GM18870 (cell line): ENCODE results near the gene LACTB.

Experiments
- ATAC-seq: cut with Tn5 transposase; IDR thresholded peaks from one replicate; pipeline ENCODE4 v1.9.1; 2021; ENCODE audit warnings: moderate library complexity; ENCODE audit not compliant: unreplicated experiment

LACTB gene

DNA sequence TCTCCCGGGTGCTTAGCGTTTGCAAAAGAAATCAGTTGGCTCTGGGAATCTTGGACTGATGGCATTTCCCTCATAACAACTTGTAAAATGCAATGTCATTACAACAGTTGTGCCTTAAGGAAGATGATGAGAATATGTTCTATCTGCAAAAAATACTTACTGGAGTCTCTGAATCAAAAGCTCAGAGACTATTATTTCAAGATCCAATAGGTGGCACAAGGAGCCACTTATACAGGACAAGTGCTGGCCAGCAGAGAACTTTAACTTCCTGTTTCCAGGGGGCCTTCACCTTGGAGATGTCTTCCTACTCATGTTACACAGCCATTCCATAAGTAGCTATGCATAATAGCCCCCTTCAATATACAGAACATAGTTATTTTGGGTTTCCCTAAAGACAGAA, 44.6 kb downstream of the LACTB start:
- no peak for ATAC-seq

DNA sequence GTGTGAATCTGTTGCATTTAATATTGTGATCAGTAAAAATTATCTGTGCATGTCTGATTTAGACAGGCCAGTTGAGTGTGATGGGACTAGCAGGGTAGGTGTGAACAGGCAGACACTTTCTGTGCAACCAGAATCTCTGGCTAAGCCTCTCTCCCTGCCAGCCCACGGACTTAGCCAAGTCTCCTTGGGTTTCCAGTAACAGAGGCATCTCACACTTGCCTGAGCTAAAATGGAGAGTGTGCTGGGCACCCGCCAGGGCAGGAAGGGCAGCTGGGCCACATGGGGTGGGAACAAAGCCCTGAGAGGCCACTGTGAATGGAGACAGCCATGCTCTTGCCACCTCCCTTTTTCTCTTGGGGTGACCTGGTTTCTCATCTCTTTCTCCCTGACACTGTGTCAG, 48.1 kb downstream of the LACTB start:
- no peak for ATAC-seq

DNA sequence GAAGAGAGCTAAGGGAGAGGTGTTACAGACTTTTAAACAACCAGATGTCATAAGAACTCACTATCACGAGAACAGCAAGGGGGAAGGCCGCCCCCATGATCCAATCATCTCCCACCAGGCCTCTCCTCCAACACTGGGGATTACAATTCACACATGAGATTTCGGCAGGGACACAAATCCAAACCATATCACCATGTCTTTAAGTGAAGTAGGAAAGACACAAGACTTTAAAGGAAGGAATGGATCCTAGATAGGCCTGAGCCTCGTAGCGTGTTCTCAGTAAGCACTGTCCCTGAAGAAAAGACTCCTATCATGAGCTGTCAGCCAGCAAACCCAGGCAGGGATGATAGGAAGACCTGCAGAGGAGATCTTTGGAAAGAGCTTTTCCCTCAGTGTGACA, 50.7 kb downstream of the LACTB start:
- no peak for ATAC-seq

DNA sequence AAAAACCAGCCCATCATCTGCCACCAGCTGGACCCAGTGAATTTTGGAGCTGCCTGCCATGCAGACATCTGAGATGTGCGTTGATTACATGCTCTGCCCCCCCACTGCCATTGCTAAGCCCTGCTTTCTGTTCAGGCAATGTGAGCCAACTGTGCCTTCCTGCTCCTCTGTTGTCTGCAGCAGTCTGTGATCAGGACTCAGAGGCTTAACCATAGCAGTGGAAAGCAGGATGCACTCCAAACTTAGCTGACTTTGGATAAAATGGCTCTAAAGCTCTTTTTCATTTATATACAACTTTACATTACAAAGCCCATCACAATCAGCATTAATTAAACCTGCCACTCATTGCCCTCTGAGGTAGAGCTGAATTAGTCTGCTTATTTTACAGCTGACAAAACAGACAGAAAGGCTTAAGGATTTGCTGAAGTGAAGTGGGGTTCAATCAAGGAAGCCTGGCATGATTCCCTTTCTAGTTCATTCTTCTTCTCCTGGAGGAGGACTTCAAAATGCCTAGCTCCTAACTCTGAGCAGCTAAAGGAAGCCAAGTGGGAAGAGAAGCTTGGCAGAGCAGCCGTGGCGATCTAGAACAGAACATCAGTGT, 51.3 kb downstream of the LACTB start:
- ATAC-seq: no peak

DNA sequence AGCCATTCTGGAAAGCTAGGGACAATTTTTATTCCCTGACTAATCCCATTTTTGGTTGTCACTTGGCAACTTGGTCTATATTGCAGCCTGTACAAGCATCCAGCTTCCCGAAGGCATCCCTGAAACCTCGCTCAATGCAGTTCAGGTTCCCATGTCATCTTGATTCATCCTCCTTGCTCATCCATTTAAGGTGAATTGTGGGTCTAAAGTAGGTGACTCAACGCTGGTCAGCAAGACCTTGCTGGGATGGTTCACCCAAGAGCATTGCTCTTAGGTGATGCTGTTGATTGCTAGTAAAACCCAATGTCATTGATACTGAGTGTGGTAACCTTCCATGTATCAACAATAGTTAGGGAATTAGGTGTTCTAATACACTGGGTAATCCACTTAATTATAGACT, 54.6 kb downstream of the LACTB start:
- no peak for ATAC-seq

DNA sequence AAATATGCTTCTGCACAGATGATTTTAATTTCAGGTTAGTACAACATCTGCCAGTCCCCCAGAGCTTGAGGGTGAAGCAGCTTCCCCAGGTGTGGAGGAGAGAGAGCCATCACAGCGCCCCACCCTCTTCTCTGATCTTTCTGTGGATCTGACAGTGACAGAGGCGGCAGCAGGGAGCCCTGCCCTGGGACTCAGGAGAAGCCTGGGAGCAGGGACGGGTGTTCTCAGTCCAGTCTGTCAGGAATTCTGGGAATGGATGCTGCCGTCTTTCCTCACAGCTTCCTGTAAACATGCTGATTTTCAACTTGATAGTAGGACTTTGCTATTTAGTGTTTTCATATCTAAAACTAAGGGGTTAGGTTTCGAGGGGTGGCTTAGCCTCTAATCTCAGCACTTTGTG, 56.4 kb downstream of the LACTB start:
- ATAC-seq: no peak

DNA sequence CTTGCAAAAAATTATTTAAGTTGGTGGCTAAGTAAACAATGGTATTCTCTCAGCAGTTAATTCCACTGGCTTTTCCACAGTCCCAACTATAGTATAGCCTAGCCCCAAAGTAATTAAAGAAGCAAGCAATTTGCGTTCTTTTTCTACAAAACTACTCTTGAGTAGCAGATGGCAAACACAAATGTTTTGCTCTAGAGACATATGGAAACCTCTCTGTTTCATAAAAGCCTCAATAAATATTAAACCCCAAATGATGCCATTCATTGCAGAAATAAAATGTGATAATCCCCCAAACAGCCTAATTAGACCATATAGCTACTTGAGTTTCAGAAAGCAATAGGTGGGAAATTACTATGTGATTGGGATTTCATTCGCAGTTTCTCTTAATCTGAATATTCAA, 59.1 kb downstream of the LACTB start:
- ATAC-seq: no peak

DNA sequence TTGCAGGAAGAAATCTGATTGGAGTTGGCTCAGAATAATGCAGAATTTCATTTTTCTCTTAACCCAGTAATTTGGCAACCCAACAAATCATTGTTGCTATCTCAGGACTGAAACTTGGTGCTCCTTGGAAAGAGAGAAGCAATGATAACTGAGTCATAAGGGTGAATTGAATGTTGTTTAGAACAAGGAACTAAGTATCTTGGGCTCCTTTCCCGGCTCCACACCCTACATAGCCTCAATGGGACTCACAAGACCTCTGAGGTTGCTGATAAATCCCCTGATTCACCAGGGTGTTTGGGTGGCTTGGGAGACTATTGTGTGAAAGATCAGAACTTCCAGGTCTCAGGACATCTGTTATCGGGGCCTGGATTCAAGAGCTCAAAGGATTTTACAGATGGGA, 60.0 kb downstream of the LACTB start:
- no peak for ATAC-seq

DNA sequence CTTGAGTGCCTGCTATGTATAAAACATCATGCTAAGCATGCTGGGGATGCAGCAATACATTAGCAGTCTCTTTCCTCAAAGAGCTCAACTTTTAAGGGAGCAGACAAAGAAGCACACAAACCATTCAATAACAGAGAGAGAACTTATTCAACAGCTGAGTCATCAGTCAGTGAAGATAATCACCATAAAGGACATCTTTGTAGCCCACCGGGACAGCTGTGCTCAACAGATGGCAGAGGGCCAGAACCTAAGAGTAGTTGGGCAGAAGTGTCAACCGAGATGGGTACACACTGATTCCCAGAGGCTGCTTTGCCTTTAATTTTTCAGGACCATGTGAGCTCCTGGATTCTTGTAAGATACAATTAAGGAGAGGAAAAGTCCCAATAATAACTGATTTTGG, 63.5 kb downstream of the LACTB start:
- ATAC-seq: no peak

DNA sequence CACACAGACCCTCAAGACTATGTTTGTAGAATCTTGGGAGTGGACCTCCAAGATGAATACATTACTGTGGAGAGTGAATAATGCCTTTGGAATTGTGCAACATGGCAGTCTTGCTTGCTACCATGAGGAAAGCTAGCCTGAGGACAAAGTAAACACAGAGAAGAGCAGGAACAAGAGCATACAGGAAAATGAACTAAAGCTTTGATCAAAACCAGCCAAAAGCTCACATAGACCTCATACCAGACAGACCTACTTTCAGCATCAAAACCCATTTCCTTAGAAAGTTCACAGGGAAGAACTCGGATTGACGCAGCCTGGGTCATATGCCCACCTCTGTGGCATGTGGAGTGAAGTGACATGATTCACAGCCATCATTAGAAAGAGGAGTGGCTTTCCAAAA, 64.4 kb downstream of the LACTB start:
- ATAC-seq: no peak

DNA sequence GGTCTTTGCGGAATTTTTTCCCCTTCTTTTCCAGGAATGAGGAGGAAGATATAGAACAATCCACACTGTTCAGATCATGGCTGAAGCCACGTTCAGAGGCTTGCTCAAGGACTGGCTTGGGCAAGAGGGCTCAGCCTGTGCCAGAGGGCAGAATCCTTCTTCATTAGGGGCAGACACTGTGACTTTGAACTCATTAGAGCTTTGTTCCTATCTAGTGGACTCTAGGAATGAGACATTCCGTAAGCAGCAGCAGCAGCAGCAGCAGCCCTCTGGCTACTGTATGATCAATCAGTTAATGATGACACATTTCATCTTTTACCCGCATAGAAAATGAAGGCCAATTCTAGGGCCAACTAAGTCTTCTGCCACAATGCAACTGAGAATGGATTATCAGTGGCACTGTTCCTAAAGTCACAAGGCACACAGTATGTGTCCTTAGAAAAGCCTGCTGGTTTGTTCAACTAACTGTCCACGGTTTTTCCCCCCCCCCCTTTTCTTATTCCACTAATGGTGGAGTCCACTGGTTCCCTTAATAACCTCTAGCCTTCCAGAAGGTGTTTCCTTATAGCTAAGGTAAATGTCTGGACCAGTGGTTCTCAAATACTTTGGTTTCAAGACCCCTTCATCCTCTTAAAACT, 66.0 kb downstream of the LACTB start:
- no peak for ATAC-seq

DNA sequence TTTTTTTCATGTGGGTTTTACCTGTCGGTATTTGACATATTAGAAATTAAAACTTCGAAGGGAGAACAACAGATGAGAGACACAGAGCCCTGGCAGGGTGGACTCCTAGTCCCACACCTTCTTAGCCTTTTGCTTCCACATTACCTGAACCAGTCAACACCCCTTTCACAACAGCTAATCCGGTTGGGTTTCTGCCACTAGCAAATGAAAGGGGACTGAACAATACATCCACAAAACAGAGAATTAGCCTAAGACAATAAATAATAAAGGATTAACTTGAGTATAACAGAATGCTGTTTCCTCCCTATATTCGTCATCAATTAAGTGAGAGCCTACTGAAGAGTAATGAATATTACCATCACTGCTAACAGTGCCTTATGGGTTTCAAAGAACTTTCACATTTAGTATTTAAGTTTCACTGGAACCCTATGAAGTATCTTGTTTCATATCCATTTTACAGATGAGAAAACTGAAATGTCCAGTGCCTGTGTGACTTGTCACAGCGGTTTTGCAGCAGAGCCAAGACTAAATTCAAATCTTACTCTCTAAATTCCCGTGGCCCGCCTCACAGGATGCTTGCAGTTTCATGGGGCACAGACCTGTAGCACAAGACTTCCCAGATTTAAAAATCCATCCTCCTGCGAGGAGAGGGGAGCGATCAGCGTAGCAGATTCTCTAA, 66.7 kb downstream of the LACTB start:
- ATAC-seq: no peak

DNA sequence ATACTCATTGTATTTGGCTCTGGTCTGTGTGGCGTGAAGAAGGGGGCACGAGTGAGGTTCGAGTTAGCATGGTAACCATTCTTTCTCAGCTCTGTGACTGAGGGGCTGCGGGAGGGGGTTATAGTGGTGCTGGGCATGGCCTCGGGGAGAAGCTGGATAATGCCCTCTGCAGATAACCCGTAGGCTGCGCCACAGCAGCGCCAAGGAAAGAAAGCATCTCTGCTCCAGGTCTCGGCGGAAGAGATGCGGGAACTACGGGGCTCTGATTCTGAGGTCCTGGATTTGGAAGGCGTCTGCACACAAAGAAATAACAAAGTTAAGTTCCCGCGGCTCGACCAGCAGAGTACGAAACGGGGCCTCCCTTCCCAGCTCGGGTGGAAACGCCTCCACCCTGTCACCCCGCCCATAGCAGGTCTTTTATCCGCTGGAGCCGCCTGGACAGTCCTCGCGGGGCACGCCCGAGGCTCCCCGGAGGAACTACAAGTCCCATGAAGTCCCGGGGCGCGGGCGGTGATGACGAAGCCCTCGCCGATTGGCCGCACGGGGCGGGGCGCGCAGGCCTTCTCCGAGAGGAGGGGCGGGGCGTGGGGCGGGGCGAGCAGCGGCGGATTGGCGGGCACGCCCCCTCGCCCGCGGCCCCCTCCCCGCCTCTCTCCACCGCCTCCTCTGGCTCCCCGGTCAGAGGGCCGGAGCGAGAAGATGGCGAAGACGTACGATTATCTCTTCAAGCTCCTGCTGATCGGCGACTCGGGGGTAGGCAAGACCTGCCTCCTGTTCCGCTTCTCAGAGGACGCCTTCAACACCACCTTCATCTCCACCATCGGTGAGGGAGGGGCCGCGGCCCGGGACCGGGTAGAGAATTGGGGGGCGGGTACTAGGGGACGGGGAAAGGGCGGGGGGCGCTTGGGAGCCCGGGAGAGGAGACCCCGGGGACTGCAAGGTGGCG, 67.5 kb downstream of the LACTB start, which contains the start of gene RAB8B:
Gene RAB8B (plus strand): TSS at position 681 of the 946 bp plus-strand sequence. CDS start 19 bp downstream, at position 700.
- peak; percentile 47 for ATAC-seq

DNA sequence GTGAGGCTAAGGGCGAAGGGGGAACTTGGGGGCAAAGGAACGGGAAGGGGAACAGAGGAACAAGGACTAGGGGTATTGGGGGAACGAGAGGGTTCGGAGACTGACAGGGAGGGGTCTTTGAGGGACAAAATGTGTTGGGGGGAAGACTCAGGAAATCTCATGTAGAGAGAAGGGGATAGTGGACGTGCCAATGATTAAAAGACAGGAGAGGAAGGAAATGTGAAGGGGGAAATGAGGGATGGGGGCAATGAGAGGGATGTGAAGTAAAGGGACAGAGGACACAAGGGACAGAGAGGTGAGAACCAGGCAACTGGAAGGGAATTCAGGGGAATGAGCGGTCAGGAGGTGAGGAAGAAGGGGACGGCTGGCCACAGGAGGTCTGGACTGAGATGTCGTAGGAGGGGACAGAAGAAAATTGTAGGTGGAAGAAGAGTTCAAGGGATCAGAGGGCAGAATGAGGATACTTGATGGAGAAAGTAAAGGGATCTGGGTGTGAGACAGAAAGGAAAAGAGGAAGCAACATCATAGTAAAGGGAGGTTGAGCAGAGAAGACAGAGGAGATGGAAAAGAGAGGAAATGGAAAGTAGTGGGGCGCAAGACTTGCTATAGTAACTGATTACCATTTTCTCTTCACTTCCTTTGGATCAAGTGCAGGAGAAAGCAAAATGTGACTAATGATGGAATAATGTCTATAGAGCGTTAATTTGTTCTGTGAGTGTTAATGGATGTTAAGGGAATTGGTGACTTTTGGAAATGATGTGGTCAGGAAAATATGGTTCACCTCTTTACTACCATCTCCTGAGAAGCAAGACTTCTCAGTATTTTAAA, 68.5 kb downstream of the LACTB start:
- ATAC-seq: no peak

DNA sequence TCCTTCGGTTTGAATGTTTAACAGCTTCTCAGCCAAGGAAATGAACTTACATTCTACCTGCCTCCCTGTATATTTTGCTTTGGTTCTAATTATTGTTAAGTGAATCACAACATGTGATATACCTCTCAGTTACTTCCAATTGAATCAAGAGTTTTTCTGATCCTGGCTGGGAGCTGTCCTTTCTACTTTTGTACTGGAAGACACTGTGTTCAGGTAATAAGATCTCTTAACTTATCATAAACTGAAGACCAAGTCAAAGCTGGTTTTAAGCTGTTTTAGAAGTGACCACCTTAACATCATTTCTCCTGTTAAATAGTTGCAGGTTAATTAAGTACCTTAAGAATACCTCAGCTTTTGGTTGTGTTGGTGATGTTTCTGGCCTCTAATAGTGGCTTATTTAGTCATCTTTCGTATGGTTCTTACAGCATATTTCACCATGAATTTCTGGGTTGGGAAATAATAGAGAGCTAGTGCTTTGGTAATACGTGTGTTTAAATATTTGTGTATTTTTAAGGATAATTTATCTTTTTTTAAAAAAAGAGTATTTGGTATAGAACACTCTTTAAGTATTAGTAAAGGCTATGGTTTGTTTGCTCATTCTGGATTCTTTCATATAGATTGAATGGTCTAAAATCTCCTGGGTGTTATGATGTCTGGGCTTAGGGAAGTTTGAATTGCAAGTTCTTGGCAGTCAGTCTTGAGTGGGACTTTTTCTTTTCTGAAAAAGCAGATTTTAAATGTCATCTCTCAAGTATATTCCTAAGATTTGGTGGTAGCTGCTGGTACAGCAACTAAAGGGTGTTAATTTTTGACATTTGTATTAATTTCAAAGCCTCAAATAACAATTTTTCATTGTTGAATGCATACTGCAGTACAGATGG, 69.3 kb downstream of the LACTB start:
- ATAC-seq: no peak
